GM10847 (cell line): ENCODE data around the gene ANKRD7.

ENCODE experiments used
- POLR2A ChIP-seq: IDR thresholded peaks from 2 replicates; pipeline ENCODE4 v1.6.1; 2011; ENCODE audit not compliant: insufficient read length; ENCODE audit errors: extremely low read depth

Gene ANKRD7

DNA sequence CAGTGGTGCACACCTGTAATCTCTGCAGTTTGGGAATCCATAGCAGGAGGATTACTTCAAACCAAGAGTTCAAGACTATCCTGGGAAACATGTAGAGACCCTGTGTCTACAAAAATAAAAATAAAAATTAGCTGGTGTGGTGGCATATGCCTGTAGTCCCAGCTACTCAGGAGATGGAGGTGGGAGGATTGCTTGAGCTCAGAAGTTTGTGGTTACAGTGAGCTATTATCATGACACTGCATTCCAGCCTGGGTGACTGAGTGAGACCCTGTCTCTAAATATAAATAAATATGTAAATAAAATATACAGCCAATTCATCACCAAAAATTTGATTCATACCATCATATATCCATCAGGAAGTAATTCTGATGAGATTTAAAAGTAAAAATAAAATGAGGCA, 60.9 kb downstream of the ANKRD7 start:
- no peak for TF ChIP-seq POLR2A

DNA sequence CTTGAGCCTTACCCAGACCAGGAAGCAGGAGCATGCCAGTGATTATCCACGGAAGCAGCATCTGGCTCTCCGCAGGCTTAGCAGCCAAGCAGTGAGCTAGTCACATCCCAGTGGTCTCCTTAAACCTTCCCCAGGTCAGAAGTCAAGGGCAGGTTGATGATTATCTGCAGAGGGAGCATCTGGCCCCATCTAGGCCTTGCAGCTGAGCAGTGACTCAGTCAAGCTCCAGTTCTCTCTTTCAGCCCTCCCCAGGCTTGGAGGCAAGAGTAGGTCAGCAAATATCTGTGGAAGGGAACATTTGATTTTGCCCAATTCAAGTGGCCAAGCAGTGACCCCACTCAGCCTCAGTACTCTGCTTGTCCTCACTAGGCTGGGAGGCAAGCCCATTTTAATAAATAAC, 61.6 kb downstream of the ANKRD7 start:
- TF ChIP-seq POLR2A = no peak

DNA sequence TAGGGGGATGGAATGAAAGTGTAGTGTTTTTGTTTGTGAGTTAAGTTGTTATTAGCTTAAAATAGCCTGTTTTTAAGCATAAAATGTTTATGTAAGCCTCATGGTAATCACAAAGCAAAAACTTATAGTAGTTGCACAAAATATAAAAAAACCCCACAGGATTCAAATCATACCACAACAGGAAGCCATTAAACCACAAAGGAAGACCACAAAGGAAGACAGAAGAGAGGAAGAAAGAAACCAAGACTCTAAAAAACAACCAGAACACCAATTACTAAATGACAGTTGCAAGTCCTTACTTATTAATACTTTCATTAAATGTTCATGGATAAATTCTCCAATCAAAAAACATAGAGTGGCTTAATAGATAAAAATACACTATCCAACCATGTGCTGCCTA, 63.6 kb downstream of the ANKRD7 start:
- no peak for TF ChIP-seq POLR2A

GRCh38 chr7:118289476-118289875, 65.0 kb downstream of the ANKRD7 start:
- no peak for TF ChIP-seq POLR2A
